Stimulated activated naive CD8-positive, alpha-beta T cell treated with anti-CD3 and anti-CD28 coated beads, Interleukin-15, Interleukin-2, amounts not matched to agents 100 U/mL and 50 U/mL, for 24 hours (primary cell): ENCODE data around the gene PLA2G10.
A peak's percentile ranks its signal among the peaks of the same experiment; 100 is the strongest.
"Not testable (repeated sequence)": the region's sequence is repeated elsewhere in the genome, so short reads cannot be mapped to it uniquely, and the experiment has no call there.

Experiments
- ATAC-seq: fragments of 150-1000 bp; cut with Tn5 transposase; one replicate; pipeline ENCODE4 v1.10.0; 2021
- DNase-seq: peaks from one replicate; pipeline ENCODE4 v3.0.0; 2021

The PLA2G10 gene

GRCh38 chr16:14667347-14668266, 26.5 kb downstream of the PLA2G10 start:
- DNase-seq, result no peak
- no peak for ATAC-seq

DNA sequence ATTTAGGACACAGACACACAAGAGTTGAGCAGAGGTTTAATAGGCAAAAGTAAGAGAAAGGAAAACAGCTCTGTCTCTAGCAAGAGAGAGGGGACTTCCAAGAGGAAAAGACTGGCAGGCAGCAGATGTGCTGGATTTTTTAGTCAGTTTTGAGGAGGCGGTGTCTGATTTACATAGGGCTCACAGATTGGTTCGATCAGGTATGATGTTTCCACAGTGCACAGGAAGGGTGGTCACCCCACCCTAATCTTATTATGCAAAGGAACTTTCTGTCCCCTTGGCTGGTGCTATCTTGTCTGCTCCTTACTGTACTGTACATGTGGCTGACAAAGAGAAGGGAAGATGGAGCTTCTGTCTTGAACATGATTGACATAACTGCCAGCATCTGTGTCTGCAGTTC, 36.0 kb downstream of the PLA2G10 start:
- ATAC-seq (peak; percentile 52), DNase-seq (no peak)

GRCh38 chr16:14652726-14653125, 41.4 kb downstream of the PLA2G10 start:
- DNase-seq, result no peak
- no peak for ATAC-seq

GRCh38 chr16:14650629-14651028, 43.5 kb downstream of the PLA2G10 start:
- ATAC-seq (no peak), DNase-seq (no peak)

- ATAC-seq (no peak), DNase-seq (no peak)
Observed at GRCh38 chr16:14649816-14650215, 44.3 kb downstream of the PLA2G10 start.

GRCh38 chr16:14641926-14642325, 52.2 kb downstream of the PLA2G10 start:
- DNase-seq (peak; percentile 11), ATAC-seq (peak; percentile 55)

- no peak for DNase-seq
- ATAC-seq, result no peak
Observed at GRCh38 chr16:14641206-14641605, 52.9 kb downstream of the PLA2G10 start.

- no peak for ATAC-seq
- no peak for DNase-seq
Observed at GRCh38 chr16:14640538-14640937, 53.6 kb downstream of the PLA2G10 start.

GRCh38 chr16:14636951-14637240, 57.2 kb downstream of the PLA2G10 start:
- ATAC-seq, DNase-seq: not testable (repeated sequence)

- not testable (repeated sequence) for ATAC-seq, DNase-seq
Observed at GRCh38 chr16:14636179-14636950, 57.7 kb downstream of the PLA2G10 start.

GRCh38 chr16:14635395-14636165, 58.5 kb downstream of the PLA2G10 start:
- ATAC-seq (no peak), DNase-seq (no peak)

DNA sequence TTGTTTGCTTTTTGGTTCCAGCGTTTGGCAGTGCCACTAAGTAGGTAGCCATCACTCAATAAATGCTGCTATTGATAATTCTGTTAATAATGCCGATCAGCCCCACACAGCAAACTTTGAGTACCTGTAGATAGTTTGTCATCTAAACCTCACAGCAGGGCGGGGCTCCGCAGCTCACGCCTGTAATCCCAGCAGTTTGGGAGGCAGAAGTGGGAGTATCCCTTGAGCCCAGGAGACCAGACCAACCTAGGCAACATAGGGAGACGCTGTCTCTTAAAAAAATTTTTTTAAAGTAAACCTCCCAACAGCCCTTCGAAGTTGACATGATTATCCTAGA, 59.8 kb downstream of the PLA2G10 start:
- ATAC-seq (no peak), DNase-seq (no peak)

DNA sequence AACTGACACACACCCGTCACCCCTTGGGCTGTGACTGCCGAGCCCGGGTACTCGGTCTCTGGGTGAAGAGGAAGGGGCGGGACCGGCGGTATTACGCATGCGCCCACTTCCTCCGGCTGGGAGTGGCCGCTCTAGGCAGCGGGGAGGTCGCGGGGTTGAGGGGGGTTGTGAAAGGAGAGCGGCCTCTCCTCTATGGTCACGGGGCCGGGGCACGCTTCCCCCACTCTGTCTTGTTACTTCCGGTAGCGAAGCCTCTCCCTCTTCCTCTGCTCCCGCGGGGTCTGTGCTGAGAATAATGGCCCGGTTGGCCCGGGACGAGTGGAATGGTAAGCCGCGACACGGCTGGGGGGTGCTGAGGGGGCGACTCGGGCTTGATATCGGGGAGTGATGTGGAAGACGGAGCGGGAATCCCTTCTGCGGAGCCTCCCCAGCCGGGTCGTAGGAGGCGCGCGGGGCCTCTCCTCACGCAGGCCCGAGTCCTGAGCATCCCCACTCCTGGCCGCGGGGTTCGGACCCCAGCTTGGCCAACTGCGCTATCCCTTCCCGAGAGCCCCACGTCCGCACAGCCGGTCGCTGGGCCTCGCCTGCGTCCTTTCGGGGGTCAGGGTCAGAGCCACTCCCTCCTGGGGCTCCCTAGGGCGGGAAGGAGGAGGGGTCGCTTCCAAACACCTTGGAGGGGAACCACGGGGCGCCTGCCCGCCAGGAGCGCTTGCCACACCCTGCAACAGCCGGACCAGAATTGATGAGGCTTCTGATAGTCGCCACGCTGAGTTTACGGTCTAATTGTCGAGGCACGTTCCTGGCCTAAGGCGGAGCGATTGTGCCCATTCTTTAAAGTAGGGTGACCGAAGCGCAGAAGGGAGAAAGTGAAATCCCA, 61.2 kb downstream of the PLA2G10 start, which contains the start of gene BFAR:
Gene BFAR (plus strand): TSS at position 259 of the 877 bp plus-strand sequence. CDS start 11,396 bp downstream, outside the sequence.
- ATAC-seq (peak; percentile 85), DNase-seq (peak; percentile 99)

DNA sequence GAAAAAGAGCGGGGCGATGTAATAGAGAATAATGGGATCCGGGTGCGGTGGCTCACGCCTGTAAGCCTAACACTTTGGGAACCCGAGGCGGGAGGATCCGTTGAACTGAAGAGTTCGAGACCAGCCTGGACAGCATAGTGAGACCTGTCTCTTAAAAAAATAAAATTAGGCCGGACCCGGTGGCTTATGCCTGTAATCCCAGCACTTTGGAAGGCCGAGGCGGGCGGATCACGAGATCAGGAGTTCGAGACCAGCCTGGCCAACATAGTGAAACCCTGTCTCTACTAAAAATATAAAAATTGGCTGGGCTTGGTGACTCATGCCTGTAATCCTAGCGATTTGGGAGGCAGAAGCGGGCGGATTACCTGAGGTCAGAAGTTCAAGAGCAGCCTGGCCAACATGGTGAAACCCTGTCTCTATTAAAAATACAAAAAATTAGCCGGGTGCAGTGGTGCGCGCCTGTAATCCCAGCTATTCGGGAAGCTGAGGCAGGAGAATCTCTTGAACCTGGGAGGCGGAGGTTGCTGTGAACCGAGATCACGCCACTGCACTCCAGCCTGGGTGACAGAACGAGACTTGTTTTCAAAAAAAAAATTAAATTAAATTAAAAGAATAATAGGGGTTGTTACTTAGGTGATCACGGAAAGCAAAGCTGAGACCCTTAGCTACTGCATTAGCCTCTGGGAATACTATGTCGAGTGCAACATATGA, 63.3 kb downstream of the PLA2G10 start:
- not testable (repeated sequence) for DNase-seq, ATAC-seq

DNA sequence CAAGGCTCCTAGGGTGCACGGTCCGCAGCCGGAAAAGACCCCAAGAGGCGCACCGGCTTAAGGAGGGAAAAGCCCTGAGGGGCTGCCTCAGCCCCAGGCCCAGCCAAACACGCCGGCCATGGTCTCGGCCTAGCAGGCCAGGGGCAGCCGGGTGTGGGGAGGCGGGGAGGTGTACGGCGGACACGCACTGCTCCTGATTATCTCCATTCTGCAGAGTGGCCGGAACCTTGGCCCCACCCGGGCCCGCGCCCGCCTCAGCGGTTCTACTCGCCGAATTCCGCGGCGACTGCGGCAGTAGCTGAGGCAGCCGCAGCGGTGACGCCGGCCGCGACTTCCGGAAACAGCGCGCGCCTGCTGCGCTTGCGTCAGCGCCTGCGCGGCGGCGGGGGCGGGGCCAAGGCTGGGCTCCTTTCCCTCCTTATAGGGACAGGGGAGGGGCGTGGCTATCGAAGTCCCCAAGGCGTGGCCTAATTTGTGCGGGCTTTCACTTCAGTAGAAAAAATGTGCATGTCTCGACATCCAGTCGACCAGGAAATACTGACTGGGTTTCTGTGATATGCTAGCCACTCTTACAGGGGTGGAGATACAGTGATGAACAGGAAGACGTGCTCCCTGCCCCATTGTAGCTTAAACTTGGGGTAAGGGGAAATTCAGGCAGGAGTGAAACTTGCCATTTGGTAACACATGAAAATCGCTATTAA, 64.0 kb downstream of the PLA2G10 start, which contains the start of gene PARN:
Gene PARN (minus strand): TSS at position 342 of the 701 bp plus-strand sequence. CDS start 135 bp downstream, at position 207.
- ATAC-seq (peak; percentile 69), DNase-seq (peak; percentile 99)

DNA sequence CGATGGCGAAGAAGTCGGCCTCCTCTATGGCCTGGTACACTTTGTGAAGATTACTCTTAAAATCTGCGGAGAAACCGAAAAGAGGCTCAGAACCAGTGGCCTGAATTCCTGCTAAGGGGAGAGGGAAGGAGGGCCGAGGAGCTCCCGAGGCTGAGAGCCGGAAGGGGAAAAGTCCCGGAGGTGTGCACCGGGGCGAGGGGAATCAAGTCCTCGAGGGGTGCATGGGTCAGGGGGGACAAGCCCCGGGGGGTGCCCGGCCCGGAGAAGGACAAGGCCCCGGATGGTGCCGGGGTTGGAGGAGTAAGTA, 64.5 kb downstream of the PLA2G10 start:
- DNase-seq, result no peak
- ATAC-seq, result peak; percentile 2

- ATAC-seq (no peak), DNase-seq (peak; percentile 25)
Observed at GRCh38 chr16:14628806-14629611, 65.1 kb downstream of the PLA2G10 start.

GRCh38 chr16:14627078-14627477, 67.0 kb downstream of the PLA2G10 start:
- ATAC-seq (no peak), DNase-seq (no peak)
